ENCODE data around the gene TERB1. TPM values are rescaled to one million over a fixed set of nuclear protein-coding genes. Genes with fewer than 3 reads are reported as not detected.

Gene TERB1
- total RNA-seq, 1 experiment from 2014 or later = not detected

- ATAC-seq = no peak
- H3K36me3 Mint-ChIP-seq = no peaks in the 10 kb centered on the region
- TF ChIP-seq NFATC4 (CRISPR knock-in tag; IDR thresholded peaks at IDR 0.05) = no peak
- ChIA-PET CTCF (interaction anchor here (1.6 to 6.5 kb wide), 4 partner anchors 12 to 26 kb away, joined by 4 to 76 read pairs (median 10); partner anchors contain the start of gene NAE1), POLR2A (no interaction called here)
- no peak for DNase-seq (ENCODE audit: low spot score)
- peaks cover 63% of the 10 kb centered on the region for H3K27me3 Mint-ChIP-seq (ENCODE audit: low read depth)
- peaks cover 13% of the 10 kb centered on the region for H3K4me1 Mint-ChIP-seq
- H3K9me3 Mint-ChIP-seq = no peaks in the 10 kb centered on the region
- H3K4me3 Mint-ChIP-seq = no peak overlapping the region
- no peak overlapping the region for H3K27ac Mint-ChIP-seq
Measured at GRCh38 chr16:66846831-66847230, 45.4 kb upstream of the TERB1 start.

DNA sequence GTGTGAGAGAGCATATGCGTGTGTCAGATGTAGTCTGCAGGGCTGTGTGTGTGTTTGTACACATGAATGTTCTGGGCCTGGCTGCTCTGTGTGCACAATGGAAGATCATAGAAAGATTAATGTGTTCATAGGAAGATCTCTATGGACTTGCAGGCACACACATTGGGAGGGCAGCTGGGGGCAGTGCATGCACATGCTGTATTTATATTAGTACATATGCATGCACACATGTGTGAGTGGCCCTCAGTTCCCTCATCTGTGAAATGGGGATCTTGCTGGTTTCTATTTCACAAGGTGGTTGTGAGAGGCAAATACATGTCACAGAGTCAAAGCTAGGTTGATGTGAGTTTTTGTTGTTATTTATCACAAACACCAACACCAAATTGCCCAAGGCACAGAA lies 44.9 kb upstream of the TERB1 start:
- H3K4me3 Mint-ChIP-seq = no peak overlapping the region
- POLR2A ChIA-PET = no interaction called here
- H3K27ac Mint-ChIP-seq = no peak overlapping the region
- ATAC-seq (no peak), DNase-seq (ENCODE audit: low spot score) (no peak)
- peaks cover 13% of the 10 kb centered on the region for H3K4me1 Mint-ChIP-seq
- CTCF ChIA-PET = interaction anchor here (1.3 to 6.5 kb wide), 5 partner anchors 12 to 27 kb away, joined by 4 to 76 read pairs (median 4); partner anchors contain the start of gene NAE1
- H3K27me3 Mint-ChIP-seq (ENCODE audit: low read depth) = peaks cover 69% of the 10 kb centered on the region
- no peaks in the 10 kb centered on the region for H3K9me3 Mint-ChIP-seq
- H3K36me3 Mint-ChIP-seq = no peaks in the 10 kb centered on the region
- TF ChIP-seq AR (CRISPR knock-in tag; IDR thresholded peaks at IDR 0.05) (no peak), PRDM15 (CRISPR knock-in tag; IDR thresholded peaks at IDR 0.05) (no peak), ZNF281 (CRISPR knock-in tag; IDR thresholded peaks at IDR 0.05) (no peak), GABPB1 (CRISPR knock-in tag; IDR thresholded peaks at IDR 0.05) (no peak), ZNF532 (CRISPR knock-in tag; IDR thresholded peaks at IDR 0.05; ENCODE audit: borderline replicate concordance) (no peak), MXD4 (CRISPR knock-in tag; IDR thresholded peaks at IDR 0.05; ENCODE audit: borderline replicate concordance) (no peak), IRF1 (CRISPR knock-in tag; IDR thresholded peaks at IDR 0.05) (no peak), ZNF671 (CRISPR knock-in tag; IDR thresholded peaks at IDR 0.05) (no peak), ZNF317 (CRISPR knock-in tag; IDR thresholded peaks at IDR 0.05; ENCODE audit: borderline replicate concordance, low read depth) (no peak), EMX1 (CRISPR knock-in tag; IDR thresholded peaks at IDR 0.05) (no peak), SMAD3 (CRISPR knock-in tag; IDR thresholded peaks at IDR 0.05; ENCODE audit: borderline replicate concordance) (no peak), MAX (CRISPR knock-in tag; IDR thresholded peaks at IDR 0.05) (no peak)
- TF ChIP-seq, protein P1, sequence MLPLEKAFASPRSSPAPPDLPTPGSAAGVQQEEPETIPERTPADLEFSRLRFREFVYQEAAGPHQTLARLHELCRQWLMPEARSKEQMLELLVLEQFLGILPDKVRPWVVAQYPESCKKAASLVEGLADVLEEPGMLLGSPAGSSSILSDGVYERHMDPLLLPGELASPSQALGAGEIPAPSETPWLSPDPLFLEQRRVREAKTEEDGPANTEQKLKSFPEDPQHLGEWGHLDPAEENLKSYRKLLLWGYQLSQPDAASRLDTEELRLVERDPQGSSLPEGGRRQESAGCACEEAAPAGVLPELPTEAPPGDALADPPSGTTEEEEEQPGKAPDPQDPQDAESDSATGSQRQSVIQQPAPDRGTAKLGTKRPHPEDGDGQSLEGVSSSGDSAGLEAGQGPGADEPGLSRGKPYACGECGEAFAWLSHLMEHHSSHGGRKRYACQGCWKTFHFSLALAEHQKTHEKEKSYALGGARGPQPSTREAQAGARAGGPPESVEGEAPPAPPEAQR (CRISPR knock-in tag; IDR thresholded peaks at IDR 0.05) = no peak
- TF ChIP-seq, protein P2, sequence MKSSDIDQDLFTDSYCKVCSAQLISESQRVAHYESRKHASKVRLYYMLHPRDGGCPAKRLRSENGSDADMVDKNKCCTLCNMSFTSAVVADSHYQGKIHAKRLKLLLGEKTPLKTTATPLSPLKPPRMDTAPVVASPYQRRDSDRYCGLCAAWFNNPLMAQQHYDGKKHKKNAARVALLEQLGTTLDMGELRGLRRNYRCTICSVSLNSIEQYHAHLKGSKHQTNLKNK (CRISPR knock-in tag; IDR thresholded peaks at IDR 0.05) = no peak
- TF ChIP-seq, protein P3, sequence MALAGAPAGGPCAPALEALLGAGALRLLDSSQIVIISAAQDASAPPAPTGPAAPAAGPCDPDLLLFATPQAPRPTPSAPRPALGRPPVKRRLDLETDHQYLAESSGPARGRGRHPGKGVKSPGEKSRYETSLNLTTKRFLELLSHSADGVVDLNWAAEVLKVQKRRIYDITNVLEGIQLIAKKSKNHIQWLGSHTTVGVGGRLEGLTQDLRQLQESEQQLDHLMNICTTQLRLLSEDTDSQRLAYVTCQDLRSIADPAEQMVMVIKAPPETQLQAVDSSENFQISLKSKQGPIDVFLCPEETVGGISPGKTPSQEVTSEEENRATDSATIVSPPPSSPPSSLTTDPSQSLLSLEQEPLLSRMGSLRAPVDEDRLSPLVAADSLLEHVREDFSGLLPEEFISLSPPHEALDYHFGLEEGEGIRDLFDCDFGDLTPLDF (CRISPR knock-in tag; IDR thresholded peaks at IDR 0.05) = no peak

Data from WTC11 (cell line).